ENCODE data around the gene SLC1A7.

The SLC1A7 gene

DNA sequence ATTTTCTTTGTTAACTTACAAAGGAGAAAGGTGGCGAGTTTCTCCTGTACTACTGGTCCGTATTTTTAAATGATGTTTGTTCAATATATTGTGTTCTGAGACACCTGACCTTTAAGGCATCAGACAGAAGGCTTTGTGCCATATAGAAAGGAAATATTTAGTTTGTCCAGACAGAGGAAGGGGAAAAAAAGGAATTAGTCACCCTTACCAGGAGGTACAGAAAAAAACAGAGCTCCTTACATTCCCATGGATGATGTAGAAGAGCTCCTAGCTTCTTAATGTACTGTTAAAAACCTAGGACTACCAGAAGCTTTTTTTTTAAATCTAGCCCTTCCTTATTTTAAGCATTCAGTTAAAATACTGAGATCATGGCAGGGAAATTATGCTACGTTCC lies 92.9 kb downstream of the SLC1A7 start:
- DNase-seq = no peak

DNA sequence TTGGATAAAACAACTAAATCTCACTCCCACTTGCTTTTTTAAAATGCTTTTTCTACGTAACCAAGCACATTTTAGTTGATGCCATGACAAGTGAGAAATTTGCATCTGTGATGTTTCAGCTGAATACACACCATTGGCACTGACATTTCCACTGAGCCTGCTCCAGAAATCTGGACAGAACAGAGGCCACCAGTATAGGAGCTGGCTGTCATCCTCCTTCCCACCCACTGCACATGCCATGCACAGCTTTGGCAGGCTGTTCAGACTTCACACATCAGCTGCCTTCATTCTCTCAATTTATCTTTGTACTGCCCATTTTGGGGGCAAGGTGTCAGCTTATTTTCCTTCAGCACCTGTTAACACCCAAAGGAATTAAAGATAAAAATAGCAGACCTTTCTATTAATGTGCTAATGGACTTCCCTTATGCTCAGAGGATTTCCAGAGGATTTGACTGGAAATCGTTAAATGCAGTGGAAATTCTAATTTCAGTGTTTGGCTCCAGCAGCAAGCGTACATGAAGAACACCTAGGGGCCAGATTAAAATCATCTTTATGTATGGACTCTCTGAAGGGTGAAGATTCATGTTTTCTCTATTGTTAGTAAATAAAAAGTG lies 93.4 kb downstream of the SLC1A7 start:
- DNase-seq = no peak

DNA sequence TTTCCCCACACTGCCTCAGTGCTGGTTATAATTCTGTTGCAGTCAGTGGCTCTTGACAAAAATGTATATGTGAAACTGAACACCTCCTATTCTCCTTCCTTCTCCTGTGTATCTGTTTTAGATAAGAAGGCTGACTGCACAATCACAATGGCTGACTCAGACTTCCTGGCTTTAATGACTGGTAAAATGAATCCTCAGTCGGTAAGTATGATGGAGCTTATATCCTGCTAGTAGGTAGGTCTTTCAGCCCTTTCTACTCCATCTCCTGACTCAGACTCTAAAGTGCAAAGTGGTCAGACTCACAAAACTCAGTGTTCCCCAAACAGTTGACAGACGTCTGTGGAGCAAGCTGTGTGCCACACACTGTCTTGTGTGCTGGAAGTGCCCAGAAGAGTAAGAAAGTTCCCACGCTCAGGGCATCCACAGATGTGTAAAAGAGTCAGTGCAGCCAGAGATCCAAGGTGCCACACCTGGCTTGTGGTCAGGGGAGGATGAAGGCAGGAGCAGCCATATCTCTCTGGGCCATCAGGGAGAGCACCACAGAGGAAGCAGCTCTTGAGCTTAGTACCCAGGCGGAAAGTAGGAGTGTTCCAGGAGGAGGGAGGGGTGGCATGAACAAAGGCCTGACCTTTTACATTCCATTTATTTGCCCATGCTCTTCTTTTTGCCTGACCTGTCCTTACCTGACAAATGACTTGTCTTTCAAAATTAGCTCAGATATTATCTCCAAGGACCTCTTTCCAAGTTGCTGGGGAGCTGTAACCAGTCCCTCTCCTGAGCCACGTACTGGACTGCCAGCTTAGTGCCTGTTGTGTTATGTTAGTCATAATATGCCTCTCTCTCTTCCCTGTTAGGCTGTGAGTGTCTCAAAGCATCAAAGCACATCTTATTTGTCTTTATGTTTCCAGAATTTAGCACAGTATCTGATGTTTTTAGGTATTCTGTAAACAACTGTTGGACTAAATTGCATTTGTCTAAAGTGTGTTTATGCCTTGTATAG lies 94.4 kb downstream of the SLC1A7 start:
- DNase-seq = no peak

- DNase-seq = no peak
Measured at GRCh38 chr1:53046930-53047329, 95.5 kb downstream of the SLC1A7 start.

- DNase-seq = no peak
Measured at GRCh38 chr1:53044926-53045325, 97.5 kb downstream of the SLC1A7 start.

- DNase-seq = no peak
Measured at GRCh38 chr1:53043271-53043670, 99.2 kb downstream of the SLC1A7 start.

DNA sequence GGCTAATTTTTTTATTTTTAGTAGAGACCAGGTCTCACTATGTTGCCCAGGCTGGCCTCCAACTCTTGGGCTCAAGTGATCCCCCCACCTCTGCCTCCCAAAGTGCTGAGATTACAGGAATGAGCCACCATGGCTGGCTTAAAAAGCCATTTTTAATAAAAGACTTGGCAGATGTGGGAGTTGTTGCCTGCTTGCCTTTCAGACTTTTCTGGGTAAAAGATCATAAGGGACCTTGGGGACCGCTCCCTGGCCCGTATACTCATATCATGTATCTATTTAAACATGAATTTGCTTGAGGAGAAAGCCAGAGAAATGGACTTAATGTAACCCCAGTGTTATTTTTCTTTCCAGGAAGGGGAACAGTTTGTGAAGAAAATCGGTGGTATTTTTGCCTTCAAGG lies 103.9 kb downstream of the SLC1A7 start:
- DNase-seq = no peak
